Muscle of arm (tissue), 12 donors: ENCODE data around the gene PGGHG. TPM values are rescaled to one million over a fixed set of nuclear protein-coding genes. Genes with fewer than 3 reads are reported as not detected.
"Not testable (repeated sequence)": the region's sequence is repeated elsewhere in the genome, so short reads cannot be mapped to it uniquely, and the experiment has no call there.

ENCODE experiments used
- DNase-seq: peaks from one replicate; pipeline ENCODE4 v3.0.0-alpha.2; 2013
- polyA plus RNA-seq, 12 donors: library from polyadenylated mRNA; unstranded; fragments of 120-200 nt; gene quantifications; one replicate each; pipeline ENCODE4 v1.2.1, GENCODE V29; 2013; ENCODE audit not compliant: insufficient read length in 12 of 12

PGGHG gene
- polyA plus RNA-seq, 12 donors = 5.6 to 14.9 (median 9.0) TPM; not detected in 1

- peak; percentile 70 for DNase-seq
Observed at GRCh38 chr11:326842-327580, 38.1 kb downstream of the PGGHG start.

DNA sequence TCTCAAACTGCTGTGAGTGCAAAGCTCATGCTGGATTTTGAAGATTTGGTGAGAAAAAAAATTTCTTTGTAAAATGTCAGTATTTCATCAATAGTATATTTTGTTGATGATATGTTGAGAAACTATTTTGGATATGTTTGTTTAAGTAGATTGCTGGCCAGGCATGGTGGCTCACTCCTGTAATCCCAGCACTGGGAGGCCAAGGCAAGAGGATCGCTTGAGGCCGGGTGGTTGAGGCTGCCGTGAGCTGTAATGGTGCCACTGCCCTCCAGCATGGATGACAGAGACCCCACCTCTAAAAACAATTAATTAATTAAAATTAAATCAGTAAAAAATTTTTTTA, 38.6 kb downstream of the PGGHG start:
- no peak for DNase-seq

GRCh38 chr11:328012-328411, 39.1 kb downstream of the PGGHG start:
- DNase-seq = no peak

DNA sequence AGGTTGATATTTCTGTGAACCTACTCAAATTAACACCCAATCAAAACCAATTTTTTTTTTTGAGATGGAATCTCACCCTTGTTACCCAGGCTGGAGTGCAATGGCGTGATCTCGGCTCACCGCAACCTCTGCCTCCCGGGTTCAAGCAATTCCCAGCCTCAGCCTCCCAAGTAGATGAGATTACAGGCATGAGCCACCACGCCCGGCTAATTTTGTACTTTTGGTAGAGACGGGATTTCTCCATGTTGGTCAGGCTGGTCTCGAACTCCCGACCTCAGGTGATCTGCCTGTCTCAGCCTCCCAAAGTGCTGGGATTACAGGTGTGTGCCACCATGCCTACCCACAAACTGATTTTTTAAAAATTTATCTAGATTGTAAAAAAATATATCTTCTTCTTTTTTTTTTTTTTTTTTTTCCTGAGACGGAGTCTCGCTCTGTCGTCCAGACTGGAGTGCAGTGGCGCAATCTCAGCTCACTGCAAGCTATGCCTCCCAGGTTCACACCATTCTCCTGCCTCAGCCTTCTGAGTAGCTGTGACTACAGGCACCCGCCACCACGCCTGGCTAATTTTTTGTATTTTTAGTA, 39.7 kb downstream of the PGGHG start:
- DNase-seq = not testable (repeated sequence)

DNA sequence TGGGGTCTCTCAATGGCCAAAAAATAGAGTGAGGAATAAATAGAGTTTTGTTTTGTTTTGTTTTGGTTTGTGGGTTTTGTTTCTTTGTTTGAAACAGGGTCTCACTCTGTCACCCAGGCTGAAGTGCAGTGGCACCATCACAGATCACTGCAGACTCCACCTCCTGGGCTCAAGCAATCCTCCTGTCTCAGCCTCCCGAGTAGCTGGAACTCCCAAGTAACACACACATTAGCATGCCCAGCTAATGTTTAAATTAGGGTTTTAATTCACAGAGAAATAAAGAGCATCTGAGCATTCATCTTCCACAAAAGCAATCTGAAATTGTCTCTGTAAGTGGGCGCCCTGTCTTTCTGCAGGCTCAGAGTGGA, 40.9 kb downstream of the PGGHG start:
- no peak for DNase-seq

GRCh38 chr11:330307-330693, 41.4 kb downstream of the PGGHG start:
- DNase-seq = no peak

DNA sequence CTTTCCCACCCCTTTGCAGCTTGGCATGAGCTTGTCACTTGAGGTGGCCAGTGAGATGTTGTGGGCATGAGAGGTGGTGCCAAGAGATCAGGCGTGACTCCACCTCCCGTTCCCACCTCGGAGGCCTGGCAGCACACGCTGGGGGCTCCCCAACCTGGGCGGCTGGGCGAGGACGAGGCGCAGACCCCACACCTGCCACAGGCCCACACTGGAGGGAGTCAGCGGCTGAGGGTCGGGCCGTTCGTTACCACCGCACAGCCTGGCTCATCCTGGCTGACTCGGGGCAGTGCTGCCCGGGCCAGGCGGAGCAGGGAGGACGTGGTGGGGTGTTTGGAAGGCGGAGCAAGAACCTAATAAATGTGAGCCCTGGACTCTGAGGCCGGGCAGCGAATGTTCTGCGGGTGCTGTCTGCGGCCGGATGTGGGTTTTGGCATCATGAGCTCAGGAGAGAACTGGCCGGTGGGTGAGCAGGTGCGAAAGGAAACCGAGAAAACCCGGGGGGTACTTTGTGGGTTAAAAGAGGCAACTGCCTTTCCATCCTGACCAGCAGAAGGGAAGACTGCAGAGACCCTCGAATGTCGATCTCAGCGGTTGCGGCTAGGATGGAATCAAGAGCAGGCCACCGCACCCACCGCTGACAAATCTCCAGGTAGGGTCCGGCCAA, 41.9 kb downstream of the PGGHG start:
- no peak for DNase-seq

DNA sequence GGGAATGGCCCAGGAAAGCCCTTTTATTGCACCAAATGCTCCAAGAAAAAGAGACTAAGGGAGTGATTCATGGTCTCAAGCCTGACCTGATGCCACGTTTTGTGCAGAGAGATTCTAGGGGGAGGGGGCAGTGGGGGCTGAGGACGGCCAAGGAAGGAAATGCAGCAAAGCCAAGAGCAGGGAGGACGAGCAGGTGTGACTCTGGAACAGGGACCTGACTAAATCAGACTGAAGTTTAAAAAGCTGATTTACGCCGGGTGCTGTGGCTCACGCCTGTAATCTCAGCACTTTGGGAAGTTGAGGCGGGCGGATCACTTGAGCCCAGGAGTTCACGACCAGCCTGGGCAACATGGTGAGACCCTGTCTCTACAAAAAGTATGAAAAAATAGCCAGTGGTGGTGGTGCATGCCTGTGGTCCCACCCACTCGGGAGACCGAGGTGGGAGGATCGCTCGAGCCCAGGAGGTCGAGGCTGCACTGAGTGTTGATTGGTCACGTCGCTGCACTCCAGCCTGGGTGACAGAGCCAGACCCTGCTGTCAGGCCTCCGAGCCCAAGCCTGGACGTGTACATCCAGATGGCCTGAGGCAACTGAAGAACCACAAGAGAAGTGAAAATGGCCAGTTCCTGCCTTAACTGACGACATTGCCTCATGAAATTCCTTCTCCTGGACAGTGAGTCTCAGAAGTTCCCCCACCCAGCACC, 42.6 kb downstream of the PGGHG start:
- no peak for DNase-seq

DNA sequence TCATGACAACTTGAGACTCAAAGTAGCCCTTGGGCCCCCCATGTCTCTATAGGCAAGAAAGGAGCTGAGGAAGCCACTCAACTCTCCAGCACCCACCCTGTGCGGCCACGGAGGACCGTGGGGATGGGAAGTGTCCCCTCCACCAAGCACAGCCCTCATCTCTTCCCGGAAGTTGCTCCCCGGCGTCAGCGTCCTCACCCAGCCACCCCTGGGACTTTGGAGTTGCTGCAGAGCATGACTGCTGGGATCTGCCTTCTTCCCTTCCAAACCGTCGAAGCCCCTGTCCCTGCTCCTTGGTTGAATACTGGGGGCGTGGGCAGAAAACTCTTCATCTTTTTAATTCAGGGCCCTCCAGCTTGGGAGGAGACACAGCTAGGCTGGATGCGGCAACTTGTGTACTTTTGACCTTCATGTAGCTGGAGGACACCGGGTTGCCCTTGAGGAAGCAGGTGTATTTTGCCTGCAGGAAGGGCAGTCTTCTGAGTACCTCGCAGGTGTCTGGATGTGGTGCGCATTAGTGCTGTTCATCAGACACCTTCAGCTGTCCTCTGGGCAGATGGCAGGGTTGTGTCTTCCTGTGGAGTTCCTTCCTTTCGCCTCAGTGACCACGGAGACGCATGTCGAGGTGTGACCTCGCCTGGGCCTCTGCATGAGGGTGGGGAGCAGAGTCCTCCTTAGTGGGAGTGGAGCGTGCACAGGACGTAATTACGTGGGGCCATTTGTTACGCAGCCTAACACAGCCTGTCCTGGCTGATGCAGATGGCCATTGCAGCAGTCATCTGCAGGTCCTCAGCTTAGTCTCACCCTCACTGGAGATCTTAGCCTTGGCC, 43.9 kb downstream of the PGGHG start:
- DNase-seq = no peak

GRCh38 chr11:333616-334263, 44.8 kb downstream of the PGGHG start:
- not testable (repeated sequence) for DNase-seq

- DNase-seq = no peak
Observed at GRCh38 chr11:334264-334994, 45.5 kb downstream of the PGGHG start.

- DNase-seq = peak; percentile 71
Observed at GRCh38 chr11:335779-336658, 47.1 kb downstream of the PGGHG start.

- DNase-seq = no peak
Observed at GRCh38 chr11:336659-337198, 47.8 kb downstream of the PGGHG start.

DNA sequence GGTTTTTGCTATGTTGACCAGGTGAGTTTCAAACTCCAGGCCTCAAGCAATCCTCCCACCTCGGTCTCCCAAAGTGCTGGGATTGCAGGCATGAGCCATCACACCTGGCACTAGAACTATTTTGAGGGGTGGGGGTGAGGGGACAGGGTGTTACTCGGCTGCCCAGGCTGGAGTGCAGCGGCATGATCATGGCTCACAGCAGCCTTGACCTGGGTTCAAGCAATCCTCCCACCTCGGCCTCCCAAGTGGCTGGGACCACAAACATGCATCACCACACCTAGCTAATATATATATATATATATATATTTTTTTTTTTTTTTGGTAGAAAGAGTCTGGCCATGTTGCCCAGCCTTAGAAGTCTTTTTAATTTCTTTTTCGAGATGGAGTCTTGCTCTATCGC, 48.8 kb downstream of the PGGHG start:
- DNase-seq = no peak

GRCh38 chr11:339963-340362, 51.0 kb downstream of the PGGHG start:
- no peak for DNase-seq

DNA sequence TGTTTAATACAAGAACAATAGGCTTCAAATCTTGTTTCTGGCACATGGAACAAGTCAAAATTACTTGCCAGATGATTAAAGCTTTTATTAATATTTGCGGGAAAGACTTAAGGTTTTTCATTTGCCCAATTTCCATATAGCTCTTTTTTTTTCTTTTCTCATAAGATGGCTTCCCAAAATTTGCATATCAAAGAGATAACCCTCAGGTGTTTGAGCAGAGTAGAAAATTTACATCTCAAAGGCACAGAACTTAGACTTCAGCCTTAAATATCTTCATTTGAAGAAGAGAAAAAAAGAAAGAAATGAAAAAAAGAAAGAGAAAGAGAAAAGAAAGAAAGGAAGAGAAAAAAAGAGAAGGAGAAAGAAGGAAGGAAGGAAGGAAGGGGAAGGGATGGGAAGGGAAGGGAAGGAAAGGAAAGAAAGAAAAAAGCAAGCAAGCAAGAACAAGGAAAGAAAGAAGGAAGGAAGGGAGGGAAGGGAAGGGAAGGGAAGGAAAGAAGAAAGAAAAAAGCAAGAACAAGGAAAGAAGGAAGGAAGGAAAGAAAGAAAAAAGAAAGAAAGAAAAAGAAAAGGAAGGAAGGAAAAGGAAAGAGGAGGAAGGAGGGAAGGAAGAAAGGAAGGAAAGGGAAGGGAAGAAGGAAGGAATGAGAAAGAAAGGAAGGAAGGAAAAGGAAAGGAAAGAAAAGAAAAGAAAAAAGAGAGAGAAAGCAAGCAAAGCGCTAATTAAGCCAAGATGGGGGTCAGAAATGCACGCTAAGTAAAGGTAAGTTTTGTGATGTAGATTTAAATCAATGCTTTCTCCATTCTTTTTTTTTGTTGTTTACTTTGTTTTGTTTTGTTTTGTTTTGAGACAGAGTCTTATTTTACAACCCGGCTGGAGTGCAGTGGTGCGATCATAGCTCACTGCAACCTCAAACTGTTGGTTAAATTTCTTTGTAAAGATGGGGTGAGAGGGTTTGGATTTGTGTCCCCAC, 51.9 kb downstream of the PGGHG start:
- DNase-seq = no peak

- no peak for DNase-seq
Observed at GRCh38 chr11:342328-342727, 53.4 kb downstream of the PGGHG start.
